HG03280 (cell line): ENCODE data around the gene ZNF112.

ENCODE experiments used
- ATAC-seq: cut with Tn5 transposase; IDR thresholded peaks from one replicate; pipeline ENCODE4 v1.9.1; 2021; ENCODE audit warnings: mild to moderate bottlenecking, moderate library complexity; ENCODE audit not compliant: unreplicated experiment

Gene ZNF112

GRCh38 chr19:44284968-44285367 is 71.5 kb downstream of the ZNF112 start:
- ATAC-seq = no peak

- ATAC-seq = no peak
Observed at GRCh38 chr19:44282846-44283245, 73.6 kb downstream of the ZNF112 start.

- ATAC-seq = no peak
Observed at GRCh38 chr19:44280916-44281315, 75.6 kb downstream of the ZNF112 start.

- no peak for ATAC-seq
Observed at GRCh38 chr19:44278181-44278690, 78.2 kb downstream of the ZNF112 start.

- no peak for ATAC-seq
Observed at GRCh38 chr19:44277331-44277730, 79.1 kb downstream of the ZNF112 start.
